Lung (tissue), 12 donors: ENCODE data around the gene NR2F1-AS1. TPM values are rescaled to one million over a fixed set of nuclear protein-coding genes. Genes with fewer than 3 reads are reported as not detected.

Experiments
- ATAC-seq: fragments of 200-7000 bp; cut with Tn5 transposase; one replicate; pipeline ENCODE4 v1.9.1; 2020; ENCODE audit warnings: moderate number of reproducible peaks; ENCODE audit not compliant: insufficient read depth, low FRiP score
- DNase-seq, 3 donors: peaks; one replicate each; pipeline ENCODE4 v3.0.0-alpha.2; 2013 to 2017
- H3K27ac ChIP-seq, 2 donors: one replicate each; pipeline ENCODE4 v1.5.1; 2013; ENCODE audit warnings: mild to moderate bottlenecking in 2 of 2, moderate library complexity in 2 of 2, control low read depth in 1 of 2, inconsistent platforms in 1 of 2, low read depth in 1 of 2, low read length in 1 of 2
- H3K27me3 ChIP-seq, 3 donors: one replicate each; pipeline ENCODE4 v1.5.1; 2013; ENCODE audit warnings: low read length in 2 of 3; ENCODE audit not compliant: control insufficient read depth in 3 of 3, insufficient read depth in 3 of 3
- H3K36me3 ChIP-seq, 4 donors: one replicate each; pipeline ENCODE4 v1.5.1; 2013; ENCODE audit warnings: low read length in 4 of 4, mild to moderate bottlenecking in 1 of 4, moderate library complexity in 1 of 4; ENCODE audit not compliant: control insufficient read depth in 4 of 4, insufficient read depth in 4 of 4
- H3K4me1 ChIP-seq, 5 donors: one replicate each; pipeline ENCODE4 v1.5.1; 2013; ENCODE audit warnings: low read length in 5 of 5, mild to moderate bottlenecking in 2 of 5, moderate library complexity in 1 of 5; ENCODE audit not compliant: control insufficient read depth in 5 of 5, insufficient read depth in 5 of 5
- H3K4me3 ChIP-seq: one replicate; pipeline ENCODE4 v1.5.1; 2013; ENCODE audit warnings: mild to moderate bottlenecking, control low read depth, moderate library complexity
- H3K9ac ChIP-seq, 2 donors: one replicate each; pipeline ENCODE4 v1.5.1; 2013; ENCODE audit warnings: low read length in 2 of 2, control low read depth in 1 of 2; ENCODE audit not compliant: insufficient read depth in 1 of 2
- H3K9me3 ChIP-seq, 4 donors: one replicate each; pipeline ENCODE4 v1.5.1; 2013; ENCODE audit warnings: low read length in 3 of 4, mild to moderate bottlenecking in 1 of 4, moderate library complexity in 1 of 4; ENCODE audit not compliant: control insufficient read depth in 4 of 4, insufficient read depth in 3 of 4
- WGBS, 2 donors: extraction: QIAGEN DNeasy Blood & Tissue Kit; methylation state at CpG; one replicate each; pipeline ENCODE4 v1.1.7; 2013; 5-methylcytosine and 5-hydroxymethylcytosine counted together
- polyA plus RNA-seq, 2 donors: library from polyadenylated mRNA; stranded (reverse); fragments of 200-250 nt; gene quantifications; one replicate each; pipeline ENCODE4 v1.2.1, GENCODE V29; 2013
- total RNA-seq, 2 donors: library from RNA; depleted of rRNA in 1 of 2; stranded (reverse); fragments of >200 nt in 1 of 2; gene quantifications; one replicate each; pipeline ENCODE4 v1.2.1, GENCODE V29; 2014 to 2021
- TF ChIP-seq, protein P1 (sequence below): IDR thresholded peaks from 2 replicates; pipeline ENCODE4 v1.5.1; 2012; ENCODE audit warnings: mild to moderate bottlenecking; ENCODE audit errors: control extremely low read depth, extremely low read depth
- donor health status: control.
- donor health status: control.
- donor health status: Bipolar disorder and iron deficiency.
- donor health status: healthy.
- donor health status: DM: yes; HTN: yes; CAD: no.

The NR2F1-AS1 gene
- total and polyA plus RNA-seq, 4 donors, result 3.6 to 50.0 (median 10.9) TPM

DNA sequence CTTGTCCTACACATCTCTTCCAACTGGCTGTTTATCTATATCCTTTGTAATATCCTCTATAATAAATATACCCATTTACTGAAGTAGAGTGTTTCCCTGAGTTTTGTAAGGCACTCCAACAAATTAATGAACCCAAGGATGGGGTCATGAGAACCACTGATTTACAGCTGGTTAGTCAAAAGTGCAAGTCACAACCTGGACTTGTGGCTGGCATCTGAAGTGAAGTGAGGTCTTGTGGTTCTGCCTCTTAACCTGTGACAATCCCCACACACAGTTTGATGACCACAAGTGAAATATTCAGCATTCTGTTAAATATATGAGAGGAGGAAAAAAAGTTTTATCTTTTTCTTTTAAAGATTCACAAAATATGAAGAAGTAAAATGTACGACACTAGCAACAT lies 126.1 kb downstream of the NR2F1-AS1 start:
- 94 to 95% methylated on average over 1 of the region's 1 CpG for WGBS, 2 donors

DNA sequence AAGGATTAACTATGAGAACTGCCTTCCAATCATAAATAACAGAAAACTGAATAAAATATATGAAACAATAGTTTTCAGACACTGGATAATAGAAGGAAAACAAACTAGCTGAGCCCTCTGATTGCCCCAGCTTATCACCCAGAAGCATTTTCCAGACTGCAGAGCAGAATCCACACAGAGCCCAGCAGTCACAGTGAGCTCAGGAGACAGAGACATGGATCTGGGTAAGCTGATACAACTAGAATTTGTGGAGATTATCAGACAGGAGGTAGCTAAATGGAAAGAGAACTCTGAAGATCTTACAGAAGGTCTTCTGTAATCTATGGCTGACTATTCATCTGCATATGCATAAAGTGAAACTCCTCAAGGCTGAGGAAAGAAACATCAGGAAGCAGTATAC lies 128.8 kb downstream of the NR2F1-AS1 start:
- Histone ChIP-seq H3K4me1 (peaks cover 0 to 5% (median 0%) of the 10 kb centered on the region in 5 donors), H3K27me3 (no peaks in the 10 kb centered on the region), H3K36me3 (peaks cover 0 to 5% (median 2%) of the 10 kb centered on the region in 4 donors), H3K27ac (no peak overlapping the region), H3K4me3 (no peak overlapping the region), H3K9ac (no peak overlapping the region), H3K9me3 (no peaks in the 10 kb centered on the region)
- no peak for ATAC-seq
- DNase-seq, result no peak
- TF ChIP-seq, protein P1, sequence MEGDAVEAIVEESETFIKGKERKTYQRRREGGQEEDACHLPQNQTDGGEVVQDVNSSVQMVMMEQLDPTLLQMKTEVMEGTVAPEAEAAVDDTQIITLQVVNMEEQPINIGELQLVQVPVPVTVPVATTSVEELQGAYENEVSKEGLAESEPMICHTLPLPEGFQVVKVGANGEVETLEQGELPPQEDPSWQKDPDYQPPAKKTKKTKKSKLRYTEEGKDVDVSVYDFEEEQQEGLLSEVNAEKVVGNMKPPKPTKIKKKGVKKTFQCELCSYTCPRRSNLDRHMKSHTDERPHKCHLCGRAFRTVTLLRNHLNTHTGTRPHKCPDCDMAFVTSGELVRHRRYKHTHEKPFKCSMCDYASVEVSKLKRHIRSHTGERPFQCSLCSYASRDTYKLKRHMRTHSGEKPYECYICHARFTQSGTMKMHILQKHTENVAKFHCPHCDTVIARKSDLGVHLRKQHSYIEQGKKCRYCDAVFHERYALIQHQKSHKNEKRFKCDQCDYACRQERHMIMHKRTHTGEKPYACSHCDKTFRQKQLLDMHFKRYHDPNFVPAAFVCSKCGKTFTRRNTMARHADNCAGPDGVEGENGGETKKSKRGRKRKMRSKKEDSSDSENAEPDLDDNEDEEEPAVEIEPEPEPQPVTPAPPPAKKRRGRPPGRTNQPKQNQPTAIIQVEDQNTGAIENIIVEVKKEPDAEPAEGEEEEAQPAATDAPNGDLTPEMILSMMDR, result no peak

More for the DNA sequence above, 126.1 kb downstream of the NR2F1-AS1 start:
- Histone ChIP-seq H3K27me3 (no peaks in the 10 kb centered on the region), H3K4me1 (peaks cover 0 to 5% (median 0%) of the 10 kb centered on the region in 5 donors), H3K4me3 (no peak overlapping the region), H3K27ac (no peak overlapping the region), H3K36me3 (peaks cover 0 to 12% (median 4%) of the 10 kb centered on the region in 4 donors), H3K9me3 (no peaks in the 10 kb centered on the region), H3K9ac (no peak overlapping the region)
- DNase-seq (no peak), ATAC-seq (no peak)
- TF ChIP-seq, protein P1, result no peak

DNA sequence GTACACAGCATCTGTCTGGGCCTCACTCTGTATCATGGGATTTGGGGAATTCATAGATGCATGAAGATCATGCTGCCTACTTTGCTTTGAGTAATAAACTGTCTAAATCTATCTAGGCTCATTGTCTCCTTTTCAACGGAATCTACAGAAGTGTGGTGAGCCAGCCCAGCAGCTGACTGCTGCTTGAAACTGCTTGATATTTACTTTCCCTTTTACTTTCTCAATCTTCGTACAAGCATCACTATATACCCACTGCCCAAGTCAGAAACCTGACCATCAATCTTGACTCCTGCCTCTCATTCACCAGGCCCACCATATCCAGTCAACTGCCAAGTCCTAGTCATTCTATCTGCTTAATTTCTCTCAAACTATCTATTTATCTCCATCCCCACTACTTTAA lies 142.9 kb downstream of the NR2F1-AS1 start:
- TF ChIP-seq, protein P1, result no peak
- DNase-seq (no peak), ATAC-seq (no peak)
- Histone ChIP-seq H3K9ac (no peak overlapping the region), H3K27me3 (no peaks in the 10 kb centered on the region), H3K27ac (no peak overlapping the region), H3K9me3 (peaks cover 0 to 2% (median 0%) of the 10 kb centered on the region in 4 donors), H3K36me3 (peaks cover 0 to 9% (median 3%) of the 10 kb centered on the region in 4 donors), H3K4me1 (no peaks in the 10 kb centered on the region), H3K4me3 (no peak overlapping the region)
- WGBS, 2 donors, result 64 to 79% methylated on average over 2 of the region's 2 CpGs

DNA sequence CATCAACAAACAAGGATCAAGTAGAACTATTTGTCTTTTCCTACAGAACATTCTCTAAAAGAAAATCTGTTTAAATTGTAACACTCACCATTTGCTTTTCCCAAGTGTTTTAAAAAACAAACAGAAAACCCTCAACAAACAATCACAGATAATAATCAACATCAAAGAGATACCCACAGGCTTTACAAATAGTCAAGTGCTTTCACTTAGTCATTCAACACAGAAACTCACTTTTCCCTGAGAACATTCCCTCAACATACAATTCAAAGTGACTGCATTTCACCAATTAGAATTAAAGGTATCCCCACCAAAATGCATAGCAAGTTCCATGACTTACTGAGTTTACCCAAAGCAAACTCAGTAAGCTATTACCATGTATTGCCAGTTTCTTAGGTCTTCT lies 144.9 kb downstream of the NR2F1-AS1 start:
- H3K4me3 ChIP-seq, result no peak overlapping the region
- DNase-seq (no peak), ATAC-seq (no peak)
- H3K9ac ChIP-seq, result no peak overlapping the region
- TF ChIP-seq, protein P1, result no peak
- no peaks in the 10 kb centered on the region for H3K27me3 ChIP-seq
- no peak overlapping the region for H3K27ac ChIP-seq
- peaks cover 0 to 5% (median 2%) of the 10 kb centered on the region in 4 donors for H3K36me3 ChIP-seq
- no peaks in the 10 kb centered on the region for H3K9me3 ChIP-seq
- H3K4me1 ChIP-seq, result peaks cover 0 to 9% (median 0%) of the 10 kb centered on the region in 5 donors
